SIG-M5 treated with dmso at 0.1 percent for 504 hours (cell line): ENCODE data around the gene GNS.

ENCODE experiments used
- DNase-seq: peaks from one replicate; lab custom pipeline; 2025; ENCODE audit not compliant: unreplicated experiment; lab: John Stamatoyannopoulos, UW

Gene GNS

GRCh38 chr12:64737539-64737938, 21.7 kb downstream of the GNS start:
- DNase-seq: no peak

GRCh38 chr12:64736771-64737170, 22.4 kb downstream of the GNS start:
- no peak for DNase-seq

GRCh38 chr12:64735442-64735841, 23.8 kb downstream of the GNS start:
- DNase-seq: no peak

GRCh38 chr12:64733857-64734256, 25.3 kb downstream of the GNS start:
- peak; percentile 23 for DNase-seq

GRCh38 chr12:64731683-64732082, 27.5 kb downstream of the GNS start:
- DNase-seq: no peak

- DNase-seq: peak; percentile 15
These were observed 28.6 kb downstream of the GNS start for GRCh38 chr12:64730588-64730969.

GRCh38 chr12:64729909-64730587, 29.2 kb downstream of the GNS start:
- DNase-seq: peak; percentile 65

GRCh38 chr12:64724201-64724745, 34.9 kb downstream of the GNS start:
- no peak for DNase-seq

GRCh38 chr12:64723630-64724029, 35.6 kb downstream of the GNS start:
- DNase-seq: no peak

- DNase-seq: no peak
These were observed 36.4 kb downstream of the GNS start for GRCh38 chr12:64722835-64723234.

- DNase-seq: no peak
These were observed 38.3 kb downstream of the GNS start for GRCh38 chr12:64720884-64721283.

- DNase-seq: no peak
These were observed 40.6 kb downstream of the GNS start for GRCh38 chr12:64718649-64719048.

- no peak for DNase-seq
These were observed 42.3 kb downstream of the GNS start for GRCh38 chr12:64716839-64717455.

- no peak for DNase-seq
These were observed 42.8 kb downstream of the GNS start for GRCh38 chr12:64716371-64716770.

- DNase-seq: no peak
These were observed 44.6 kb downstream of the GNS start for GRCh38 chr12:64714551-64714968.

- peak; percentile 60 for DNase-seq
These were observed 45.8 kb downstream of the GNS start for GRCh38 chr12:64713376-64713775.

GRCh38 chr12:64709429-64709828, 49.8 kb downstream of the GNS start:
- no peak for DNase-seq

- DNase-seq: no peak
These were observed 51.3 kb downstream of the GNS start for GRCh38 chr12:64707926-64708325.

GRCh38 chr12:64707362-64707761, 51.8 kb downstream of the GNS start:
- no peak for DNase-seq

GRCh38 chr12:64706857-64707256, 52.3 kb downstream of the GNS start:
- no peak for DNase-seq

- DNase-seq: no peak
These were observed 52.9 kb downstream of the GNS start for GRCh38 chr12:64706306-64706705.

- DNase-seq: no peak
These were observed 57.9 kb downstream of the GNS start for GRCh38 chr12:64701283-64701682.

- no peak for DNase-seq
These were observed 58.7 kb downstream of the GNS start for GRCh38 chr12:64700532-64700931.
